Measurements from ENCODE around the gene IGFL2. TPM values are rescaled to one million over a fixed set of nuclear protein-coding genes. Genes with fewer than 3 reads are reported as not detected.

IGFL2 gene
- total and polyA plus RNA-seq, 2 of the 4 experiments (the other 2 are of a cell fraction) = not detected

DNA sequence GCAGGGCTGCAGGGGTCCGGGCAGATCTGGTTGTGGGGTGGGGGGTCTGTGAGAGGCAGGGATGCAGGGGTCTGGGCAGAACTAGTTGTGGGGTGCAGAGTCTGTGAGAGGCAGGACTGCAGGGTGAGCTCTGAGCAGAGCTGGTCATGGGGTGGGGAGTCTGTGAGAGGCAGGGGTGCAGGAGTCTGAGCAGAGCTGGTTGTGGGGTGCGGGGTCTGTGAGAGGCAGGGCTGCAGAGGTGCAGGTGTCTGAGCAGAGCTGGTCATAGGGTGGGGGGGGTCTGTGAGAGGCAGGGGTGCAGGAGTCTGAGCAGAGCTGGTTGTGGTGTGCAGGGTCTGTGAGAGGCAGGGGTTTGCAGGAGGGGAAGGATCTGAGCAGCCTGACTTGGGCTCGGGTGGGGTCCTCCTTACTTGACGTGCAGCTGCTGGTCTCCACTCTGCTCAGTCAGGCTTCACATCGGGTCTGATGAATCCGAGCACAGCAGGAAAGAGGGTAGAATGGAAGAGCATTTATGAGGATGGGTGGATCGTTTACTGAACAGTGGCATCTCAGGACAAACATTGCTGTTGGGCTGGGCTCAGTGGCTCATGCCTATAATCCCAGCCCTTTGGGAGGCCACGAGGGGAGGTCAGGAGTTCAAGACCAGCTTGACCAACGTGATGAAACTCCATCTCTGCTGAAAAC, 31.2 kb downstream of the IGFL2 start:
- BruUV-seq (replicated peaks) = no TSS peak
- peaks cover 2% of the 10 kb centered on the region; the same call in 1 of the 2 replicates for H3K9me3 ChIP-seq (ENCODE audit: control insufficient read depth, insufficient read depth, low read length)
- no peak overlapping the region for H2AK9ac ChIP-seq (replicated peaks; ENCODE audit: low read depth, low read length, poor library complexity)
- H3K18ac ChIP-seq (ENCODE audit: low read depth, low read length) = no peak overlapping the region
- no peak overlapping the region for H2BK120ac ChIP-seq (ENCODE audit: low read depth, low read length)
- H3K79me1 ChIP-seq (ENCODE audit: low read depth in 1 of 2, low read length in 2 of 2) = no peaks in the 10 kb centered on the region
- intact Hi-C loops (cut with micrococcal nuclease) (no loop called here), in situ Hi-C loops (cut with MboI; ENCODE audit: low sequenced_read_pairs) (no loop called here), dilution Hi-C loops (cut with HindIII; ENCODE audit: low sequenced_read_pairs, unreplicated experiment) (no loop called here)
- no peak overlapping the region for H2AK5ac ChIP-seq (ENCODE audit: low read depth, low read length)
- no peak overlapping the region for H2BK5ac ChIP-seq (ENCODE audit: low read depth, low read length, poor library complexity, severe bottlenecking)
- H3K4me3 ChIP-seq (ENCODE audit: insufficient read depth, low read depth, low read length) = no peak overlapping the region
- H3K4me2 ChIP-seq (ENCODE audit: low read depth, low read length) = no peak overlapping the region
- no peak for DNase-seq
- no peak overlapping the region for H4K5ac ChIP-seq (ENCODE audit: low read depth, low read length)
- no peaks in the 10 kb centered on the region for H4K20me1 ChIP-seq (ENCODE audit: insufficient read depth, low read length)
- H2BK15ac ChIP-seq (ENCODE audit: low read depth, low read length) = no peak overlapping the region
- H3K56ac ChIP-seq (ENCODE audit: extremely low read depth, insufficient read depth, low read length) = no peak overlapping the region
- peaks cover 30% of the 10 kb centered on the region for H3K27me3 ChIP-seq (ENCODE audit: control insufficient read depth, insufficient read depth, low read length)
- POLR2A ChIA-PET (ENCODE audit: unreplicated experiment) = no interaction called here
- H2BK20ac ChIP-seq (ENCODE audit: low read depth, low read length) = no peak overlapping the region
- no peak overlapping the region for H3K9ac ChIP-seq (ENCODE audit: low read depth, low read length)
- H3K4ac ChIP-seq (ENCODE audit: low read depth, low read length) = no peak overlapping the region
- no peak for ATAC-seq (ENCODE audit: low read depth)
- H3K36me3 ChIP-seq (ENCODE audit: control insufficient read depth, insufficient read depth, low read length) = no peaks in the 10 kb centered on the region
- H3K9me1 ChIP-seq (ENCODE audit: insufficient read depth, low read length) = no peaks in the 10 kb centered on the region
- no peak overlapping the region for H4K91ac ChIP-seq (ENCODE audit: insufficient read depth, low read depth, low read length)
- H3K23ac ChIP-seq (ENCODE audit: low read depth, low read length) = no peak overlapping the region
- H3K4me1 ChIP-seq (ENCODE audit: control insufficient read depth, insufficient read depth, low read length) = no peaks in the 10 kb centered on the region
- no peak overlapping the region for H3K27ac ChIP-seq (ENCODE audit: insufficient read depth, low read length)
- CTCF ChIA-PET = interaction anchor here (0.6 kb wide), 1 partner anchor 40 kb away, joined by 6 read pairs; no protein-coding TSS in a partner anchor
- H2AFZ ChIP-seq (replicated peaks; ENCODE audit: low read length, poor library complexity) = no peak overlapping the region
- no peak for TF ChIP-seq MXI1 (IDR thresholded peaks at IDR 0.05; ENCODE audit: borderline replicate concordance, low read depth, low read length)
- no peak for TF ChIP-seq NFE2L2 (IDR thresholded peaks at IDR 0.05; ENCODE audit: low read depth, low read length)
- TF ChIP-seq BHLHE40 (IDR thresholded peaks at IDR 0.05; ENCODE audit: low read depth, low read length) = no peak
- TF ChIP-seq, protein P1, sequence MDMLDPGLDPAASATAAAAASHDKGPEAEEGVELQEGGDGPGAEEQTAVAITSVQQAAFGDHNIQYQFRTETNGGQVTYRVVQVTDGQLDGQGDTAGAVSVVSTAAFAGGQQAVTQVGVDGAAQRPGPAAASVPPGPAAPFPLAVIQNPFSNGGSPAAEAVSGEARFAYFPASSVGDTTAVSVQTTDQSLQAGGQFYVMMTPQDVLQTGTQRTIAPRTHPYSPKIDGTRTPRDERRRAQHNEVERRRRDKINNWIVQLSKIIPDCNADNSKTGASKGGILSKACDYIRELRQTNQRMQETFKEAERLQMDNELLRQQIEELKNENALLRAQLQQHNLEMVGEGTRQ (IDR thresholded peaks at IDR 0.05; ENCODE audit: low read depth, low read length) = no peak
- TF ChIP-seq POLR2A (IDR thresholded peaks at IDR 0.05; ENCODE audit: low read depth, low read length) = no peak
- no peak for TF ChIP-seq FOS (IDR thresholded peaks at IDR 0.05; ENCODE audit: low read depth, low read length)
- no peak for TF ChIP-seq RFX5 (IDR thresholded peaks at IDR 0.05; ENCODE audit: low read depth, low read length)
- TF ChIP-seq CEBPB (IDR thresholded peaks at IDR 0.05; ENCODE audit: low read depth, low read length) = no peak
- no peak overlapping the region for H3K14ac ChIP-seq (replicated peaks; ENCODE audit: low read depth, low read length)
- no peak overlapping the region for H4K8ac ChIP-seq (ENCODE audit: low read depth in 2 of 2, low read length in 2 of 2)
- 36% methylated on average over 4 of the region's 9 CpGs; no CpG with 5 or more reads in 1 of the 2 experiments for WGBS, 2 experiments (ENCODE audit: extremely low coverage in 2 of 2, insufficient read length in 1 of 2)

Measured in IMR-90 (cell line).